T-helper 2 cell treated with Interferon-gamma antibody and Interleukin-4, amounts not matched to agents 100 ng/mL and 5 ng/mL, for 36 hours (primary cell): Measurements from ENCODE around the gene C1orf198. TPM values are rescaled to one million over a fixed set of nuclear protein-coding genes. Genes with fewer than 3 reads are reported as not detected.

ENCODE experiments used
- intact Hi-C: fragments of 100-400 bp; cut with micrococcal nuclease; formaldehyde crosslinking; loops from one replicate; pipeline ENCODE4 v1.15.1; 2023
- total RNA-seq: library from RNA; stranded (reverse); gene quantifications from 2 replicates; pipeline ENCODE4 v1.2.3, GENCODE V29; 2022

C1orf198 gene
- 2.1 and 2.4 TPM in 2 replicates for total RNA-seq

GRCh38 chr1:230867903-230868735, at the start of gene C1orf198:
Gene C1orf198 (minus strand): TSS chr1:230868521. CDS start chr1:230868512, 9 bp downstream.
- intact Hi-C loops = loop anchor here (1.0 to 5.0 kb wide), 3 partner anchors 111 to 1241 kb away; partner anchors contain the start of genes ARV1, COG2, TAF5L and TTC13

DNA sequence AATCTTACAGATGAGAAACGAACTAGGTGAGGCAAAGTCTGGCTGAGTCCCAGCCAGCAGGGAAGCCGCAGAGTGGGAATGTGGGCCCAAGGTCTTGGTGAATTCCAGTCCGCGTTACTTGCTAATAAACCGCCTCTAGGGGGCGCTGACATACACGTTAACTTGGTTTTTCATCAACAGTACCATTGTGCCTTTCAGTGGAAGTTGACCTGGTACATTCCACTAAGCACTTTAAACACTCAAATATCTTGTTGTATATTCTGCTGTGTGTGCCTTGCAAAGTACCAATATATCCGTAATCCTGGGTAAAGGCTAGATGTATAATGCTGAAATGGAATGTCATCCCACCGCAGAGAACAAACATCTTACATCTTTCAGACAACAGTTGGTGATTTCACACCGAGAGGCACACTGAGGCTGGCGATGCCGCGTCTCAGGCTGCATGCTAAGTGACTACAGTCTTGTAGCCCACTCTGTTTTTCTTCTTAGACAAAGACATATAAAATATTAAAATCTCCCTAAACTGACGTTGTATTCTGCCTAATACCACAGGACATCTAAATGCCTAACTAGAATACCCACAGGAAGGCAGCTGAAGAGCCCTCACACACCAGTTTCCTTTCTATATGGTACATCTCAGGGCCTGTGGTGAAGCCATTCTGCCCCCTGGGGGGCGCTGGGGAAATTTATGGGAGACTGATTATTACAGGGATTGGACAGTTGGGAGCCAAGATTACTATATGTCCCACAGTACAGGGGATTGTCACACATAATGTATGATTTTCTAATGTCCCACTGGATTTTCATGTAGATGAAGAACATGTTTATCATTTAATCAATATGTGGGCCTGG, 49.2 kb upstream of the C1orf198 start:
- intact Hi-C loops = loop anchor here (1.0 to 5.0 kb wide), 5 partner anchors 55 to 294 kb away; partner anchors contain the start of gene ARV1

- intact Hi-C loops = loop anchor here (1.0 to 5.0 kb wide), 5 partner anchors 56 to 295 kb away; partner anchors contain the start of gene ARV1
Measured at GRCh38 chr1:230916587-230917283, 48.4 kb upstream of the C1orf198 start.

DNA sequence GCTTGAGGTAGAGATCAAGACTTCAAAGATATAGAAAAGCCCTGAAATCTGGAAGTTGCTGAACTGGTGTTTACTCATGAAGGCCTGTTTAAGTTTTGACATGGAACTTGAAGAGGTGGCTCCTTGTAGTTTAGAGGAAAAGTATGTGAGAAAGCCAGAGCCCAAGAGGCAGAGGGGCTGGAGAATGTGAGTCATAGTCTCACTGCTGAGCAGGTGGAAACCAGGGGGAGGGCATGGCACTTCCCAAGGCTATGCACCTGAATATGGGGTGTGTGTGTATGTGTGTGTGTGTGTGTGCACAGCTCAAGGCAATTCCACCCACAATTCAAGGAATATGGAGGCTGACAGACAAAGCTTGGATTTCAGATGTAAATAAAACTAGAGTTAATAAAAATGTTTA, 46.8 kb upstream of the C1orf198 start:
- intact Hi-C loops = loop anchor here (5.0 kb wide), 1 partner anchor 122 kb away; no protein-coding TSS in a partner anchor

DNA sequence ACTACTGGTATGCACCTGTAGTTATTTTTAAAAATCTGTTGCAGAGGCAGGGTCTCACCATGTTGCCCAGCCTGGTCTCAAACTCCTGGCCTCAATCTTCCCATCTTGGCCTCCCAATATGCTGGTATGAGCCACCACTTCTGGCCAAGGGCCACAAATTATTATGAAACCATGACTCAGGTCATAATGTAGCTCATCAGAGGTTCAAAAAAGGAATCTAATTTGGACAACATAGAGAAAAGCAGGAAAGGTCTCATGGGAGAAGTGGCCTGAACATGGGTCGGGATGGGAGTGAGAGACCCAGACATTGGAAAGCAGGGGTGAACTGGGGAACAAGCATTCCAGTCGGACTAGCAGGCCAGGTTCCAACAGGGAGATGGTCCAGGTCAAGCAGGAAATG, 45.2 kb upstream of the C1orf198 start:
- intact Hi-C loops = no loop called here

DNA sequence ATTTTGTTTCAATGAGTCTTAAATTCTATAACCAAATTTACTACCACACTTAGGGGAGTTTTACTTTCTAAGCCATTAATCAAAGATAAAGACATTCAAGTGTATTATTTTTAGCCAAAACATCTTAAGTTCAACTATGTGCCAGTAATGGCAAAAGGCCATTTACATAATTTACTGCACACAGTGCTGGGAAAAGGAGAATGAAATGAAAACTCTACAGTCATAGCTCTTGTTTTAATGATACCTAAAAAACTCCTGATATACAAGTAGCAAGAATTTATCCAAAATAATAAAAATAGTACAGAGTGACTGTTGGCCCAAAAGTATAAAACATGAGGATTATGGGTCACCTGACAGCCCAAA, 42.4 kb upstream of the C1orf198 start:
- intact Hi-C loops = no loop called here

DNA sequence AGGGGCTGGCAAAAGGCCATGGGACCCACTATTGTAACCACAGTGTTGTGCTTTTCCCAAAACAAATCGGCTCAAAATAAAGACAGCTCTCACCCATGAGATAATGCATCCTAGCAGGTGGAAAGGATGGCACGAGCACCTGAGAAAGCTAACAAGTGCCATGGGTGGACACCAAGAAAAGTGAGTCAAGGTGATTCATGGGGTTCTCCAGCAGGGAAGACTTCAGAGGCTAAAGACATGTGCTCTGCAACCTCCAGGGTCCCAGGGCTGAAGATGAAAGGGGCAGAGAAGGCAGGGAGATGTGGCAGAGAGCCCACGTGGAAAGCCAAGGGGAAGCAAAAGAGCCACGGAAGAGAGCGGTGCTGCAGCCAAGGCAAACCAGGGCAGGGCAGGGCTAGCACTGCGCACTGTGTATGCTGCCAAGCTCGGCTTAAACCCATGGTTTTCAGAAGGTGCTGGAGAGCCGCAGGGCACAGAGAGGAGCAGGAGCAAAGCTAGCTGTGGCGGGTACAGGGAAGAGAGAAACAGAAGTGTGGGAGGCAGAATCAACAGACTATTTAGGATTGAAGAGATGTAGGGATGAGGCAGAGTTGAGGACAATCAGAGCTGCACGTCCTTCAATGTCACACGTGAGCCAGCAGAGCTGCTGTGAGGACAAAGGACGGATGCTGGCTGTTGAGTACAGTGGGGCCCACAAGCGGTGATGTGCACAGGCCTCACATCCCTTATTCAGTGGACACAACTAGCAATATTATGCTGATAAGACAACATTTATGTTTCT, 41.8 kb upstream of the C1orf198 start:
- intact Hi-C loops = no loop called here

GRCh38 chr1:230907472-230908205, 39.3 kb upstream of the C1orf198 start:
- intact Hi-C loops = no loop called here

DNA sequence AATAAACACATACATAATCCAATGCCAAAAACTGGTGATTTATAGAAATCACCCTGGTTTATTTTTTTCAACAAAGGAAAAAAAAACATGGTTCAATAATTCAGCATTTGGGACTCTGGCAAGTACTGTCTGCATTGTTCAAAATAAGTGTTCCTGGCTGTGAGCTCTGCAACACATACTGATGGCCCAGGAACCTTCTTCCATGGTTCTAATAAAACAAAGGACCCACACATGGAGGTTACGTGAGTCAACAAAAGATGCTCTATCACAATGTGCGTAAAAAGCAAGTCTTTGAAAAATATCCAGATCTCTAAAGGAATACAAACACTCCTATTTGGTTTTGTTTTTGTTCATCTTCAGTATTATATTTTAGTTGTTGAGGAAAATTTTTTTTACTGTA, 37.9 kb upstream of the C1orf198 start:
- intact Hi-C loops = no loop called here

DNA sequence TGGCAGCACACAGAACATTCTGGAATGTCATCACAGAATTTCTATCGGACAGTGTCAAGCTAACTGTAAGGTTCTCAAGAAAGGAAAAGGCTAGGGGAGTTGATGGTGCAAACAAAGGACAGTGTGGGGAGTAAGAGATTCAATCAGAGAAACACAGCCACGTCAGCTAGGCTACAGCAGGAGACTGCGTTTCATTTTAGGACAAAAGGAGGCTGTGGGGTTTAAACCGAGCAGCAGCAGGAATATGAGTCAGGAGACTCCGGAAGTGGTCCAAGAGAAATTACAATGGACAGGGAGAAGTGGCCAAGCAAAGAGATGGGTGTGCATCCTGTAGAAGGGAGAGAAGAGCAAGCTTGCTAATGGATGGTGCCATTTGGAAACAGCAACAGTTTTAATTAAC, 37.4 kb upstream of the C1orf198 start:
- intact Hi-C loops = no loop called here

GRCh38 chr1:230902349-230902923, 34.1 kb upstream of the C1orf198 start:
- intact Hi-C loops = no loop called here

DNA sequence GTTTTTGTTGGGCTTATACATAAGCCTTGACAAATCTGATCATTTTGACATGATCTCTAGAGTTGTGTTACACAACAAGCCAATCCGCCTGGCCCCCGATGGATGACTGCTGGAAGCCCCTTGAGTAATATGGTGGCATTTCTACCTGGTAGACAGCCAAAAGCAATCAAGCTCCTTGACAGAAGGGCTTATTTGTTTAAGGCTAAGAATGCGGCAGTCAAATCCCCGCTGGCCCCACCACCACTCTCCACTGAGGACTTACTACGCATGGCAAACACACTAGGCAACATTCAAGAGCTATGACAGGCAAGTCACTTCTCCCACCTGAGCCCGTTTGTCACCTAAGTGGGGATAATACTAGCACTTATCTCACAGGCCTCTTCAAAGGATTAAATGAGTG, 33.4 kb upstream of the C1orf198 start:
- intact Hi-C loops = no loop called here

- intact Hi-C loops = no loop called here
Measured at GRCh38 chr1:230900984-230901383, 32.7 kb upstream of the C1orf198 start.

DNA sequence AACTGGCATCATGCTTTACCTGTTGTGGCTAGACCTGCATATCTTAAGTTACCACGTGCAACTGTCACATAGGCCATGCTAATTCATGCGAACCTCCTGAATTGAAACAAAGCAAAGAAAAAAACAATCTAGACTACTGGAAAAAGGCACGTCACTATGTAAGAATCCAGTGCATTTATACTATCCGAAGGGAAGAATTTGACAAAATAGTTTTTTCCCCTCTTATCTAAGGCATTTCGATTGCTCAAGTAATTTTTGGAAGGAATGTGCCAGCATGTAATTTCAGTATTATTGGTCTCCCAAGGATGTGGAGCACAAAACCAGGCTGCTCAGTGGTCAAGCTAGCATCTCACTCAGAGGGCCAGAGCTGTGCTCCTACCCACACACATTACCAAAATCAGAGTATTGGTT, 31.5 kb upstream of the C1orf198 start:
- intact Hi-C loops = no loop called here

DNA sequence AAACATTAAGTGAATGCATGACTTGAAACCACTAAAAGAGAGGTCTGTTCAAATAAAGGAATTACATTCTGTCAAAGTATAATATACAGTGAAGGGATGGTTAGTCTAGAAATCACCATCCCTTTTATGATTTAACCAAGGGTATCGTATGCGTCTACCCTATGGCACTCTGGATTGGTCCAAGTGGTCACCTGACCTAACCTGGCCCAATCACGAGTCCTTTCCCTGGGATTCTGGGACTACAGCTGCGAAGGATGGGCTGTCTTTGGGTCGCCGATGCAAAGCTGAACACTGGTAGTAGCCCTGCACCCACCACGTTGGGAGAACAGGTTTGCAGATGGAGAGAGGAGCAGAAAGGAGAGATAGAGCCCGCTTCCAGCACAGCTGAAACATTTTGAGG, 30.4 kb upstream of the C1orf198 start:
- intact Hi-C loops = no loop called here

GRCh38 chr1:230898144-230898543, 29.8 kb upstream of the C1orf198 start:
- intact Hi-C loops = no loop called here

GRCh38 chr1:230896779-230897178, 28.5 kb upstream of the C1orf198 start:
- intact Hi-C loops = no loop called here

GRCh38 chr1:230895452-230895851, 27.1 kb upstream of the C1orf198 start:
- intact Hi-C loops = no loop called here

DNA sequence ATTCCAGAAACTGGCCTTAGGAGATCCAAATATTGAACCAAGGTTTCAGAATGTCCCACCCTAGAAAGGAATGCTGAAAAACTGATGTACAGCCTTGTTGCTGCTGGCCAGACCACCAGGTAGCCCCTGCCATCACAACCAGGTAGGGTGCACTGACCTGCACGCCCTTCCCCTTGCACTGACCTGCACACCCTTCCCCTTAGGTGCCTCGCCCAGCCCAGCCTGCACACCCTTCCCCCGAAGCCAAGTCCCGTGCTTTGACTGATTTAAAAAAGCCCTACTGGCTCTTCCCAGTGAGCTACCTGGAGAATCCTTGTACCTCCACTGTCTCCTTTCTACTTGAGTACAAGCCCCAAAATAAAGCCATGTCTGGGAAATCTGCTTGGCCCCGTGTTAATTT, 26.3 kb upstream of the C1orf198 start:
- intact Hi-C loops = no loop called here

DNA sequence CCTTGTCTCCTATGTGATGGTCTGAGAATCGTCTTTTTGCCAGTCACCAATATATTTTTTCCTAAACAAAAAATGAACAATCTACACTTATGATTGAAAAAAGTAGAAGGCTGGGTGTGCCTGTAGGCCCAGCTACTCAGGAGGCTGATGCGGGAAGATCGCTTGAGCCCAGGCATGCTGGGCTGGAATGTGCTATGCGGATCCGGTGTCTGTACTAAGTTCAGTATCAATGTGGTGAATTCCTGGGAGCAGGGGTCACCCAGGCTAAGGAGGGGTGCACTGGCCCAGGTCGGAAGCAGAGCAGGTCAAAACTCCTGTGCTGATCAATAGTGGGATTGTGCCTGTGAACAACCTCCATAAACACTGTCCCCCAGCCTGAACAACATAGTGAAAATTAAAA, 25.7 kb upstream of the C1orf198 start:
- intact Hi-C loops = no loop called here
